GM10266 (cell line): ENCODE results near the gene CPT1A.

Experiments
- DNase-seq: peaks from one replicate; pipeline ENCODE4 v3.0.0; 2012; ENCODE audit errors: extremely low spot score
- TF ChIP-seq, protein P1 (sequence below): IDR thresholded peaks from 2 replicates; pipeline ENCODE4 v1.5.1; 2012; ENCODE audit warnings: mild to moderate bottlenecking, low read depth; ENCODE audit not compliant: control insufficient read depth, insufficient read depth; ENCODE audit errors: missing control alignments

CPT1A gene

DNA sequence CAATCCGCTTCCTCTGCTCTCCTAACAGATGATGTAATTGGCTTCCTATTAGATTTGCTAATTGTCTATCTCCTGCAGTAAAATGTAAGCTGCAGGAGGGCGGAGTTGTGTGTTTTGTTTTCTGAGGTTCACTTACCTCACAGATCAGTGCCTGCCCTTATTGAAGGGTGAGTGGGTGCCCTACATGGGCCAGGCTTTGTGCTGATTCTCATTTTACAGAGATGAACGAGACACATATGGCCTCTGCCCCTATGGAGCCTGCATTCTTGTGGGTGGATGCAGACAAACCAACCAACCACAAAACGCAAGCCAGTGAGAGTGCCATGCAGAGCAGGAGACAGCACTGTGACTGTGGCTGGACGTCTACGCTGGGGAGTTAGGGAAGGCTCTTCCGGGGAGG, 100.3 kb downstream of the CPT1A start:
- no peak for DNase-seq

DNA sequence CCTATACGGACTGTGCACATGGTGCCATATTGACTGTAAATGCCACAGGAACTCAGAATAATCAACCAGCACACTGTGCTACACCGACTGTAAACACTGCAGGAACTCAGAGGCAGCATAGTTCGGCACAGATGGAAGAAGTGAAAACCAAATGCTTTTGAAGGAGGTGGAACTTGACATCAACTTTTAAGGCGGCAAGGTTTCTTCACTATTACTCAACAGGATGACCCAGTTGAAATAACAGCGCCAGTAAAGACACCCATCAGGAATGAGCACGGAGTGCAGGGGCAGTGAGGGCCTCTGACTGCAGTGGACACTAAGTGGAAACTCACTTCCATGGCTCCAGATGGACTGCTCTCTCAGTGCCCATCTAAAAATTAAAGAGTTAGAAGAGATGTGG, 106.1 kb downstream of the CPT1A start:
- DNase-seq = no peak
- TF ChIP-seq, protein P1, sequence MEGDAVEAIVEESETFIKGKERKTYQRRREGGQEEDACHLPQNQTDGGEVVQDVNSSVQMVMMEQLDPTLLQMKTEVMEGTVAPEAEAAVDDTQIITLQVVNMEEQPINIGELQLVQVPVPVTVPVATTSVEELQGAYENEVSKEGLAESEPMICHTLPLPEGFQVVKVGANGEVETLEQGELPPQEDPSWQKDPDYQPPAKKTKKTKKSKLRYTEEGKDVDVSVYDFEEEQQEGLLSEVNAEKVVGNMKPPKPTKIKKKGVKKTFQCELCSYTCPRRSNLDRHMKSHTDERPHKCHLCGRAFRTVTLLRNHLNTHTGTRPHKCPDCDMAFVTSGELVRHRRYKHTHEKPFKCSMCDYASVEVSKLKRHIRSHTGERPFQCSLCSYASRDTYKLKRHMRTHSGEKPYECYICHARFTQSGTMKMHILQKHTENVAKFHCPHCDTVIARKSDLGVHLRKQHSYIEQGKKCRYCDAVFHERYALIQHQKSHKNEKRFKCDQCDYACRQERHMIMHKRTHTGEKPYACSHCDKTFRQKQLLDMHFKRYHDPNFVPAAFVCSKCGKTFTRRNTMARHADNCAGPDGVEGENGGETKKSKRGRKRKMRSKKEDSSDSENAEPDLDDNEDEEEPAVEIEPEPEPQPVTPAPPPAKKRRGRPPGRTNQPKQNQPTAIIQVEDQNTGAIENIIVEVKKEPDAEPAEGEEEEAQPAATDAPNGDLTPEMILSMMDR = no peak

More for the DNA sequence above, 100.3 kb downstream of the CPT1A start:
- TF ChIP-seq, protein P1 = no peak

DNA sequence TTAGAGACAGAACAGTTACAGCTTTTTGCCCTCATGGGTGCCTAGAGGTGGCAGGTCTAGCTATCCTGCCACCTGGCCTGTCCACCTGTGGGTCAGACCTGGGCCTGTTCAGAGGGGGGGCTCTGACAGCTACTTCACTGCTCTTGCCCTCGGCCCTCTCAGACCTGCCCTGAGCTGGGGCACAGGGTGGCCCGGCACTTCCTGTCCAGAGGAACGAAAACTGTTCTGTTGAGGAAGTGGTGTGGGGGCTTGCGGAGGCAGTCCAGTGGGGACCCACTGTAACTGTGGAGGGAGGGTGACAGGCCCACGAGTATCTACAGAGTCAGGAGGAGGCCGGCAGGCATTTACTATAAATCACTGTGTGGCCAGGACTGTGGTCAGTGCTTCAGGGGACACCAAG, 106.6 kb downstream of the CPT1A start:
- TF ChIP-seq, protein P1 = no peak
- DNase-seq = no peak

DNA sequence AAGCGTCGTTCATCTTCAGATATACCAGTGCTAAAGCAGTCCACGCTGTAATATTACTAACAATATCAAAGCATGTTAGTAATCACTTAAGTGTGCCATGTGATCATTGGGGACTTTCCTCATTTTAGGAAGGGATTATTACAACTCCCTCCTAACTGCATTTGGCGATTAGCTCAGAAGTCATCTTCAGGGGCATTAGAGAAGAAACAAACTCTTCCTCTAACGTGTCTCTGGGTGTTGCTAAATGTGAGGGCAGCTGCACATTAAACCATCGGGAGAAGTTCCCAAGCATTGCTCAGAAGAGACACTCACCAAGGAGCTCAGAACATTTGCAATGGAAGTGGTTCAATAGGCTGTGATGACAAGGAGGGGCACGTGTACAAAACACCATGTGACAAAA, 107.6 kb downstream of the CPT1A start:
- TF ChIP-seq, protein P1 = no peak
- no peak for DNase-seq

DNA sequence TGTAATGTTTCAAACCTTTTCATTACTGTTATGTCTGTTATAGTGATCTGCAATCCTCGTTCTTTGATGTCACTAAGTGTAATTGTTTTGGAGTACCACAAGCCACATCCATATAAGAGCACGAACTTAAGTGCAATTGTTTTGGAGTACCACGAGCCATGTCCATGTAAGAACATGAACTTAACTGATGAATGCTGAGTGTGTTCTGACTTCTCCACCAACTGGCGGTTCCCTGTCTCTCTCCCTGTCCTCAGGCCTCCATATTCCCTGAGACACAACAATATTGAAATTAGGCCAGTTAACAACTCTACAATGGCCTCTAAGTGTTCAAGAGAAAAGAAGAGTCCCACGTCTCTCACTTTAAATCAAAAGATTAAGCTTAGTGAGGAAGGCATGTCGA, 113.9 kb downstream of the CPT1A start:
- no peak for DNase-seq
- TF ChIP-seq, protein P1 = no peak

DNA sequence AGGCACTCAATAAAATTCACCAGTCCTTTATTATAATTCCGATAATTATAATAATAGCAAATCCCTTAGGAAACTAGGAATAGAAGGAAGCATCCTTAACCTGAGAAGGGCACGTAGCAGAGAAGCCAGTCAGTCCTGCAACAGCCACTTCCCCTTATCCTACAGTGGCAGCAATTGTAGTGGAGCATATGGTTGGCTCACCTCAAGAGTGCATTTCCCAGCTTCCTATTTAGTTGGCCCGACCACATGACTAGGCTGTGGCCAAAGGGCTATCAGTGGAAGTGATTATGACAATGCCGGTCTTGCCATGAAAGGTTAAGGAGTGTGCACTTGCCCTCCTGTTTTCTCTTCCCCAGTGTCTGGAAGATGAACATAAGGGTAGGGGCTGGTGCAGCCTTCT, 117.4 kb downstream of the CPT1A start:
- DNase-seq = no peak

GRCh38 chr11:68722143-68722542, 119.6 kb downstream of the CPT1A start:
- TF ChIP-seq, protein P1 = no peak
- no peak for DNase-seq

More for the DNA sequence above, 117.4 kb downstream of the CPT1A start:
- TF ChIP-seq, protein P1 = no peak
